ENCODE measurements around the gene RIPOR3.
"Not testable (repeated sequence)": the region's sequence is repeated elsewhere in the genome, so short reads cannot be mapped to it uniquely, and the experiment has no call there.

The RIPOR3 gene

DNA sequence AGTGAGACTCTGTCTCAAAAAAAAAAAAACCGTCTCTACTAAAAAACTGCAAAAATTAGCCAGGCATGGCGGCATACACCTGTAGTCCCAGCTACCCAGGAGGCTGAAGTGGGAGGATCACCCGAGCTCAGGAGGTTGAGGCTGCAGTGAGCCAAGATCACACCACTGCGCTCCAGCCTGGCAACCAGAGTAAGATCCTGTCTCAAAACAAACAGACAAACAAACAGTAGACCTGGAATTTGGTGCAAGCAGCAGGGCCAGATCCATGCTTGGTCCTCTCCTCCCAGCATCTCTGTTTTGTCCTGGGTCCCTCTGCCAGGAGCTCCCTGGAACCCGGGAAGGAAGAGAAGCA lies 11.6 kb downstream of the RIPOR3 start:
- no peak for DNase-seq

DNA sequence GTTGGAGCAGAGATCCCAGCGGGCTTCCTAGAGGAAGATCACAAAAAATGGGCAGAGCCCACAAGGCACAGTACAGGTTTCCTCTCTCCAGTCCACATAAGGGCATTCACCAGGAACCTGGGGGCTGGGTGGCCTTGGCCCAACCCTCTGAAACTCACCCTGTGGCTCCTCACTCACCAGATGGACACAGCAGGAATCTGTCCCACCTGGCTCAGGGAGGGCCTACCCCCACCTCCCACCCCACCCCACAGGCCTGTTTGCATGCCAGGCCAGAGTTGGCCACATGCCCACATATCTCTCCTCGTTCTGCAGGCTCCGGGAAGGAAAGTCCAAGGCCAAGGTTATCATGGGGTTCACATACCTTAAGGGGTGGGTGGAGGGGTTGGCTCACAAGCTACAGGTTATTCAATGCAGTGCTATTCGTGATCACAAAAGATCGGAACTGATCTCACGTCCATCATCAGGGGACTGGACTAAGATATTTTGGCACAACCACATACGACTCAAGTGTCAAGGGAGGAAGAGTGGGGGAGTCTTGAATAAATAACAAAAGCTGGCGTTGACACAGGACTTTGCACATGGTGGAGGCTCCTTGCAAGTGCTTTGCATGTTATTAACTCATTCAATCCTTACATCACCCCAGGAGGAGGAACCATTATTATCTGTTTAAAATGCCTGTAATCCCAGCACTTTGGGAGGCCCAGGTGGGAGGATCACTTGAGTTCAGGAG lies 13.0 kb downstream of the RIPOR3 start:
- no peak for DNase-seq

DNA sequence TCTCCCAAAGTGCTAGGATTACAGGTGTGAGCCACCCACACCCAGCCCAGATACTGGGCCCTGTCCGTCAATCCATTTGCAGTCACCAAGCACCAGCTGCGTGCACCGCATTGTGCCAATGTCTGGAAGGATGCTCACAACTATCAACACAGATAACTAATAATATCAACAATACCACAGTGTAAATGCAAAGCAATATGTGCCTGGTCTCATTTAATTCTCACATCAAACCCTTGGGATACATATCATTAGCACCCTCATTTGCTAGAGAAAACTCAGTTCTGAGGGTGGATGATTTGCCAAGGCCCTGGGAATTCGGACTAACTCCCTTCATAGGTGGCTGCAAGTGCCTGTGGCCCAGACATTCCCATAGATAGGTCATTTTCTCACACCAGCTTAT lies 14.5 kb downstream of the RIPOR3 start:
- no peak for DNase-seq

DNA sequence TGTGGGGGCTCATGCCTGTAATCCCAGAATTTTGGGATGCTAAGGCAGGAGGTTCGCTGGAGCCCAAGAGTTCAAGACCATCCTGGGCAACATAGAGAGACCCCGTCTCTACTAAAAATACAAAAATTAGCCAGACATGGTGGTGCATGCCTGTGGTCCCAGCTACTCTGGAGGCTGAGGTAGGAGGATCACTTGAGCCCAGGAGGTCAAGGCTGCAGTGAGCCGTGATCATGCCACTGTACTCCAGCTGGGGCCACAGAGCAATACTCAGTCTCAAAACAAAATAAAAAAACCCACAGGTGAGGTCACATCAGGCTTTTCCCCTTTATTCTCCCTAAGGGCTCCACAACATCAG lies 15.0 kb downstream of the RIPOR3 start:
- not testable (repeated sequence) for DNase-seq

DNA sequence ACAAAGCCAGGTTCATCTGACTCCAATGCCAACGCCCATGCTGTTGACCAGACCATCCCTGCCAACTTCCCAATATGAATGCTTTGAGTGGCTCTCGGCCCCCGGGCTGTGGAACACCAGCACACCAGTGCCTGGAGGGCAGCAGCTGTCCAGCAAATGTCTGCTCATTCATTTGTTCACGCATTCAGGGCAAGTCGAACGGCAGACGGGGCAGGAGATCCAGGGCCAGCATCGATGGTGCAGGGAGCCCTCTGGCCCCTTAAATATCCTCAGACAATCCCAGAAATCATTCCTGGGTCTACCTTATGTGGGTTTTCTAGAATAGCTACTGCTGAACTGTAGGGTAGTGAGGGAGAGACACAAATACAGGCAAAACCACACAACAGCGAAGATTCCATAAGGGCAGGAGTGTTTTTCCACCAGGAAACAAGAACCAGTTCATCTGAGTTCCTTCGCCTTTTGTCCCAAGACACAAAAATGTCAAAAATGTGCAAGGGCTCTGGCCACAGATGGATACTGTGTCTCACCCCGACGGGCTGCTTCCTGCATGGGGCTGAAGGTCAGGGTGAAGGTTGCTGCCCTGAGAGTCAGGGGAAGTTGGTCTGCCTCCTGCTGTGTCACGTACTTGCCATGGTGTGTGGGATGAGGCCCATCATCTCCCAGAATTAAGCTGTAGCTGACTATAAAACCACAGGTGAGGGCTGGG lies 15.5 kb downstream of the RIPOR3 start:
- no peak for DNase-seq

DNA sequence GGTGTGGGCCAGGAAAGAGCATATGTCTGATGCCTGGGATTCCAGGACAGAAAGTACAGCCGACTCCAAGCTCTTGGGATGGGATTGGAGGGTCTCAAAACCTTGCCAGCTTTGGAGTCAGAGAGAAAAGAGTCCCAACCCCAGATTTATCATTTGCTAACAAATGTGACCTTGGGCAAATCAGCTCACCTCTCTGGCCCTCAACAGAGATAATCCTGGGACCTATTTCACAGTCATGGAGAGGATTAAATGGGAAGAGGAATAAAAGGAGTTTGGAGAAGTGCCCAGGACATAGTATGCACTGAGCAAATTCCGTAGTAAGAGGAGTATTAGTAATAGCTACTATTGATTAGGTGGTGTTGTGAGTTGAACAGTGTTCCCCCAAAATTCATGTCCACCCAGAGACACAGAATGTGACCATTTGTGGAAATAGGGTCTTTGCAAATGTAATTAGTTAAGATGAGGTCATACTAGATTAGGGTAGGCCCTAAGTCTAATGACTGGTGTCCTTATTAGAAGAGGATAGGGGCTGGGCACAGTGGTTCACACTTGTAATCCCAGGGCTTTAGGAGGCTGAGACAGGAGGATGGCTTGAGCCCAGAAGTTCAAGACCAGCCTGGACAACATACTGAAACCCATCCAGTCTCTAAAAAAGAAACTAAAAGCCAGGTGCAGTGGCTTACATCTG lies 17.1 kb downstream of the RIPOR3 start:
- no peak for DNase-seq

DNA sequence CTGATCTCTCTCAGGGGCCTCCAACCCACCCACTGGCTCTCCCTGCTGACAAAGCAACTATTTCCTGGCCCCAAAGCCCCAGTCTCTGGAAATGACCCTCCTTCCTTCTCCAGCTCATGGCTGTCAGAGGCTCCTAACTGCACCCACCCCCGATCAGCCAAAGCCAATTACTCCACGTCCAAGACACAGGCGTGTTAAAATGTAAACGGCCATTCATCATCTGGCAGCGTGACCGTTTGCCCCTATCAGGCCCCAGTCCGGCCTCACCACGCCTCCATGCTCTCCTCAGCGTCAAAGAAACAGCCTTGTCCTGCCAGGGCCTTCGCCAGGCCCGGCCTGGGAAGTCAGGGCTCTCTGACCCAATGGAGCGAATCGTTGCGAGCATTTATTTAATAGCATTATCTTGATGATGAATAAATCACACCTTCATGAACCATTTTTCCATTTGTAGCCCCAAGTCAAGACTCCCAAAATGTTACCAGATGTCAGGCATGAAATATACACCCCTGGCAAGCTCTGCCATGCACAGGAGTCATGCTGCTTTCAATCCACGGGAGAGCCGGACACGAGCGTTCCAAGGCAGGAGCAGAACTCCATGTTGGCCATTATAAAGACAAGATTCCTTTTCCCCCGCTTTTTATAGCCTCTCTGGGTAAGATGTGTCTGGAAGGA lies 17.7 kb downstream of the RIPOR3 start:
- no peak for DNase-seq

DNA sequence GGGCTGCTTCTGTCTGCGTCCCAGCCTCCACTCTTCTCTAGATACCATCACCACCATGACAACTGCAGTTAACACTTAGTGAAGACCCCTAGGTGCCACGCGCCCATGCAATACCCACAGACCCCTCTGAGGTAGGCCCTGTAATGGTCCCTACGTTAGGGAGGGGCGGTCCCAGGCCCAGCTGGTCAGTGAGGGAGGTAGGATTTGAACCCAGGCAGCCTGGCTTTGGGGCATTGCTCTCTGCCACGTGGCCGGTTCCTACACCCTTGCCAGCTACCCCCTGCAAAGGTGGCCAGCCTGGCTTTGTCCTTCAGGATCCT lies 18.2 kb downstream of the RIPOR3 start:
- DNase-seq = no peak

DNA sequence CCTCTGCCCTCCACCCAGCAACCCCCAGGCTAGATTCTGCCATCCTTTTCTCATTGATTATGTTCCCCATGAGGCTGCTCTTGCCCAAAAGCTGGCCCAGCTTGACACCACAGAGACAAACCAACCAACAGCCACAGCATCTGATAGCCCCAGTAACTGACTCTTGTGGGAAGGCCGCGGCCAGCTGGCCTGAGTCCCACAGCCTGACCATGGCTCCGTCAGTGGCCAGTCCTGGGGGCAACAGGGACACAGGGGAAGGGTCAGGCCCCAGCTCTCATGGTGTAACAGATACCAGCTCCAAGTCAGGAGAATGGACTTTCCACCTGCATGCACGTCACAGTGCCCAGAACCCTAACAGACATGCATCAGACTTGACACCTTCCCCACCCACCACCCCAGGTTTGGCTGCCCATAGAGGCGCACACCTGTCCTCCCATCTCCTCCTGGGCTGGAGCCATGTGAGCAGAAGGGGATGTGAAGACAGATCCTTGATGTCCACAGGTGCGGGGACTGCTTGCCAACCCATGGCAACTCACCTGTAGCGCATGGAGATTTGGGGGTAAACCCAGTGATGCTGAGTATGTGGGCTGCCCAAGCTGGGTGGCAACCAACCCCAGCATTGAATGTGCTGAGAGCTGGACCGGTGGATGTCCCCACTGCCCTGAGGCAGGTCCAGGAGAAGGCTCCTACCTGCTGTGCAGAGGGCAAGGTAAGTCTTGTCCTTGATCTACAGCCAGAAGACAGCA lies 18.8 kb downstream of the RIPOR3 start:
- no peak for DNase-seq

DNA sequence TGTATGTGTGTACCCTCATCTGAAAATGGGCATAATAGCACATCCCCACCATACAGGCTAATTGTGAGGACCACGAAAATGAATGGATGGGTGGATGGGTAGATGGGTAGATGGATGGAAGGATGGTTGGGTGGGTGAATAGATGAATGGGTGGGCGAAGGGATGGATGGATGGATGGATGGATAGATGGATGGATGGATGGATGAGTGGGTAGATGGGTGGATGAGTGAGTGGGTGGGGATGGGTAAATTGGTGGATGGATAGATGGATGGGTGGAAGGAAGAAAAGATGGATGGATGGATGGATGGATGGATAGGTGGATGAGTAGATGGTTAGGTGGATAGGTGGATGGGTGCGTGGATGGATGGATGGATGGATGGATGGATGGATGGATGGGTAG lies 19.7 kb downstream of the RIPOR3 start:
- DNase-seq = no peak

DNA sequence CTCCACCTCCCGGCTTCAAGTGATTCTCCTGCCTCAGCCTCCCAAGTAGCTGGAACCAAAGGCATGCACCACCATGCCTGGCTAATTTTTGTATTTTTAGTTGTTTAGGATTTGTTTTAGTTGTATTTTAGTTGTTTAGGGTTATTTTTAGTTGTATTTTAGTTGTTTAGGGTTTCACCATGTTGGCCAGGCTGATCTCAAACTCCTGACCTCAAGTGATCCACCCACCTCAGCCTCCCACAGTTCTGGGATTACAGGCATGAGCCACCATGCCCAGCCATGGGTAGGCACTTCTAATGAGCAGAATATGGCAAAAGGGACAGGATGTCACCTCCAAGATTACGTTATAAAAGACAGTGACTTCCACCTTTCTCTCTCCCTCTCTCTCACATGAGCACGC lies 20.3 kb downstream of the RIPOR3 start:
- not testable (repeated sequence) for DNase-seq

DNA sequence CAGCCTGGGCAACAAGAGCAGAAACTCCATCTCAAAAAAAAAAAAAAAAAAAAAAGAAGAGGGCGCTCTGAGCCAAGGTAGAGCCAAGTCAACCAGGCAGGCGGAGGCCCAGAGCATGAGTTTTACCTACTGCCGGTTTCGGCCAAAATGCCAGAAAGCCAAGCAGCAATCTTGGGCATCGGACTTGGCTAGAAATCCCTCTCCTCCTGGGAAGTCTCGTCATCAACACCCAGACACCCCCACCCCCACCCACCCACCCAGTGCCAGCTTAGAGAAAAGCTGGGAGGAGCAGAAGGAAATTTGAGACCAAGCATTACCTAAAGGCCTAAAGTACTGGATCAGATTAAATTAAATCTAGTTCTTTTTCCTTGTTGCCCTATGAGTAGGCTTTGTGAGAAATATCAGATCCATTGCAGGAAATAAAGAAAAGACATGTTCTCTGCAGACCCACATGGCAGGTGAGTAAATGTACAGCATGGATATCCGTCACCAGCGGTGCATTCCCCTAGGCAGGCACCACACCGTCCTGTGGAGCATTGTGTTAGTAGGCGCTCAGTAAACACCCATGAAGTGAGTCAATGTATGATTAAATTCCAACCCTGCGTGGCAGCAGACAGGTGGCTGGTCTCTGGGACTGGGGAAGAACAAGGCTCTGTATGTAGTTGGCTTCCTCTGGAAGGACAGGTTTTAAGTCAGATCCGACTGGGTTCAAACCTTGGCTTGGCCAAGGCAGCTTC lies 21.0 kb downstream of the RIPOR3 start:
- no peak for DNase-seq

DNA sequence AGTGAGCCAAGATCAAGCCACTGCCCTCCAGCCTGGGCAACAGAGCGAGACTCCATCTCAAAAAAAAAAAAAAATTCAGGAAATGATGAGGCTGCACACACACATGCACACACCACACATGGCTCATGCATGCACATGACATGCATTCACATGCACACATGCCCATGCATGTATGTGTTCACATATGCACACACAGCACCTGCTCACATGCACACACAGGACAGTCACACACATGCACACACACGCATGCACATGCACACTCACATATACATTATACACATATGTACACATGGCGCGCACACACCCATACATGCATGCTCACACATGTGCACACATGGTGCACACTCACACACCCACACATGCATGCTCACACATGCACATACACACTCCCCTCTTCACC lies 22.5 kb downstream of the RIPOR3 start:
- no peak for DNase-seq

DNA sequence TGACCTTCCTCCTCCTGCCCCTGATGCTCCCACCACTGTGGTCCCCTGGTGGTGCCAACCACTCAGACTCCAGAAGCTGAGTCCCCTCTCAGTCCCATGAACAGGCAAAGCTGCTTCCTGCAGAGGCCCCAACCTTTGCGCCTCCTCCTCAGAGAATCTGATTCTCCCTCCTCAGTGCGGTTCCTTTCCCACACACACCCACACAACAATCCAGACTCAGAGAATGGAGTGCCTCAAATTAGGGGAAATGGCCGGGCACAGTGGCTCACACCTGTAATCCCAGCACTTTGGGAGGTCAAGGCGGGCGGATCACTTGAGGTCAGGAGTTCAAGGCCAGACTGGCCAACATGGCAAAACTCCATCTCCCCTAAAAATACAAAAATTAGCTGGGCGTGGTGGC lies 23.0 kb downstream of the RIPOR3 start:
- no peak for DNase-seq

DNA sequence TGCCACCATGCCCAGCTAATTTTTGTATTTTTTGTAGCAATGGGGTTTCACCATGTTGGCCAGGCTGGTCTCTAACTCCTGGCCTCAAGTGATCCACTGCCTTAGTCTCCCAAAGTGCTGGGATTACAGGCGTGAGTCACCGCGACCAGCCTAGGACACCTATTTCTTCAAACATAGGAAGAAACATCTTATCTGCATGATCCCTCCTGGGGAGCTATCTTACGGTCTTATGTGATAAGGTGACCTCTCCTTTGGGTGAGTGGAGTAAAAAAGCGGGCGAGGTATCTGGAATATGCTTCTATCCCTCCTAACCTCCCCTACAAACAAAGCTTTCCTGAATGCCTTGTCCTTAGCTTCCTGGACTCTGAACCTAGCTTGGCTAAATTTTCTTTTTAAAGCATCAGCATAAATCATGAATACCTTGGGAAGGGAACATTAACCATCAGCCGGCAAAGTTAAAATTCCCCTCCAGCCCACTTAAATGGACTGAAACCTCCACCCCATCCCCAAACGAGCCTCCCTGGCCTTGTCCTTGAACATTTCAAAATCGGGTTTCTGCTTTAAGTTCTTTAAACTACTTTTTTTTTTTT lies 24.5 kb downstream of the RIPOR3 start:
- no peak for DNase-seq

DNA sequence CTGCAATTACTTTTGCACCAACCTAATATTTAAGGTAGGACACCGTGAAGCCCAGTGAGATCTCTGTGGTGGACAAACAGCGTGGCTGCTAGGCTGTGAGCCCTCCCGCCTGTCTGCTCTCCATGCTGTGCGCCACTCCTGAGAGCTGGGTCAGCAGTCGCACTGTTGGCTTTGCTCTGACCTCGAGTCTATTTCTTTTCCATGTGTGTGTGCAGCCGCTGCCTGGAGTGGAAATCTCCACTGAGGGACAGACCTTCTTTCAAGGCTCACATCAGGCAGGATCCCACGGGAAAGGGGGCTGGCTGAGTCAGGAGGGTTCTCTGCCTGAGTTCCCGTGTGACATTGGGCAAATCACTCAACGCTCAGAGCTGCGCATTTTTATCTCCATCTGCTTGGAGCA lies 27.1 kb downstream of the RIPOR3 start:
- DNase-seq = no peak

DNA sequence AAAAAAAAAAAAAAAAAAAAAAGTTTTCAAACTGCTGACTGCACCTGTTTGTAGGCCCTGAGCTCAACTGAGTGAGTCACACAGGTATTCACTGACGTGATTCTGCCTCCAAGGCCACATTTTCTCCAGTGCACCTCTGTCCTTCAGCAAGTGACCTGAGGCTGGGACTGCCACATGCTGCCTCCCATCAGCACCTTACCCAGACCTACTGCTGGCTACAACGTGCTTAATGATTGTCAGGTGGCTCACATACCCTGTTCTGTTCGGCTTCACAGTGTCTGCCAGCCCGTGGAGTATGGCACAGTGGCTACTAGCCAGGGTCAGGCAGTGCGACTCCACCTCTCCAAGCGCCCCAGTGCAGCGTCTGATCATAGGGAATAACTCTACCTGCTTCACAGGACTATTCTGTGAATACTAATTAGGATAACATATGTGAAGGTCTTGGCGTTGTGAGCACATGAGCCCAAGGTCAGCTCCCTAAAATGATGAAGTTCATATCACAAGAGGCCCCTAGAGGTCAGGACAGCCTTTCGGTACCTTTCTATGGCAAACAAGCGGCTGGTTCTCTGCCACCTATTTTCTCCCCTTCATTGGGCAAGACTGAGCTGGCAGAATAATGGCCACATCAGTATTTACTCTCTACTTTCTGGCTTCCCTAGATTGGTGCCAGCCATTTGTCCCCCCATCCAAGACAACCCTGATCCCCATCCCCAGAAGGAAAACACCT lies 28.1 kb downstream of the RIPOR3 start:
- peak in 2 of 3 experiments; percentile 9 to 57 for DNase-seq

DNA sequence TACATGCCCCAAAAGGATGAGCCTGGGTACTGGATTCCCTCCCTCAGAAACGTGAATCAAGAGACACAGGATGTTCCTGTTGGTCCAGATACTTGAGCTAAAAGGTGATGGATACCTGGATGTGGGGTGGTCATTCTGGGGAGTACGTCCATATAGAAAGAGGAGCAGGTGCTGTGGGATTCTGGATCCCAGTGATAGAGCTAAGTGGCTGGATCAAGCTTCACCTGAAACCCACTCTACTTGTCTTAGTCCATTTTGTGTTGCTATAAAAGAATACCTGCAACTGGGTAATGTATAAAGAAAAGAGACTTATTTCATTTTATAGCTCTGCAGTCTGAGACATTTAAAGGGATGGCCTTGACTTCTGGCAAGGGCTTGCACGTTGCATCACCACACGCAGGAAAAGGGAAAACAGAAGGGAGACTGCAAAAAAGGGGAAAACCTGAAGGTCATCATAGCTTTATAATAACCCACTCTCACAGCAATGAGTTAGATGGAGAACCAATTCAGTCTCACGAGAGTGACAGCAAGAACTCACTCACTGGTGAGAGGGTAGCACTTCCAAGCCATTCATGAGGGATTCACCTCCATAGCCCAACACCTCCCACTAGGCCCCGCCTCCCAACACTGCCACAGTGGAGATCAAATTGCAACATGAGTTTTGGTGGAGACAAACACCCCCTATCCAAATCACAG lies 31.2 kb downstream of the RIPOR3 start:
- no peak for DNase-seq

DNA sequence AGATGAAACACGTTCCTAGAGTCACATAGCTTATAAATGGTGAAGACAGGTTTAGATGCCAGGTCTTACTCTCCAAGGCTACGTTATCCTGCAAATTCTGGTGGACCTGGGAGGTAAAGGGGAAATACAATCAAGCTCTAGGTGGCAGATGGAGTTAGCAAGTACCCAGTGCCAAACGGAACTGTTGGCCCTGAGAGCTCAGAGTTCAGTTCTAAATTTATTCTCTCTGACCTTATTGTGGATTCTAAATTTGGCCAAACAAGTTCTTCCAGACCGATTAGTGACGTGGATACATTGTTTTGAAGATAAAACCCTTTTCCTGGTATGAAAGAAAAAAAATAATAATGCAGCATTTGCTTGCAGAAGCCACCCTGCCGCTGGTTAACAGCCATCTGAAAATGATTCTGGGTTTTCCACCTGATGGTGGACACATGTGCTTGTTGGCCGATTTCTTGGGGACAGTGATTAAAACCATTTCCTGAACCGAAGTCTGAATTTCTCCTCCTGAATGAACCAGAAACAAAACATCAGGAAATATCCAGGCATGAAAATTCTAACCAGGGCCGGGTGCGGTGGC lies 32.5 kb downstream of the RIPOR3 start:
- no peak for DNase-seq

DNA sequence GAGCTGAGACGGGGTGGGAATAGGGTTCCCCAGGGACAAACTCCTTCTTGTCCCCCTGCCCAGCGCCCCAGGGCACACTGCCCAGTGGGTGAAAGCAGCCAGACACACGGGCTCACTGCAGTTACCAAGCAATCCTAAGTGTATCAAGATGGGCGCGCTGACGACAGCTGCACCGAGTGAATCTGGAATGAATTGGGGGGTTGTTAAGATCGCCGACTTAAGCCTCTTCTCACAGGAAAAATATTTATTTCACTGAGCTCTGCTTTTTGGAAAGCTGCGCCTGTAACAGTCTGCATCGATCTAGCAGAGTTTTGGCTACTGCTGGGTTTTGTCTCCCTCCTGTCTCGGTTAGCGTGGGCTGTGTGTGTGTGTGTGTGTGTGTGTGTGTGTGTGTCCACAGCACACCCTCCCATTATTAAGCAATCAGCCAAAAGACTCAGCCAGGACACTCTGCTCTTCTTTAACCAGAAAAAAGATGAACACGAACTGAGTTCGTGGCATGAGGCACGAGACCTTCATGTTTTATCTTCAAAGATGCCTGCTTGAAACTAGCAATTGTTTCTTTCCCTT lies 35.9 kb downstream of the RIPOR3 start:
- no peak for DNase-seq

Data from NCI-H1417 (cell line).